Islet precursor cell (in vitro differentiated cells): ENCODE measurements around the gene CCDC27.

Experiments used
- DNase-seq: peaks from one replicate; pipeline ENCODE4 v3.0.0-alpha.2; 2018

CCDC27 gene

DNA sequence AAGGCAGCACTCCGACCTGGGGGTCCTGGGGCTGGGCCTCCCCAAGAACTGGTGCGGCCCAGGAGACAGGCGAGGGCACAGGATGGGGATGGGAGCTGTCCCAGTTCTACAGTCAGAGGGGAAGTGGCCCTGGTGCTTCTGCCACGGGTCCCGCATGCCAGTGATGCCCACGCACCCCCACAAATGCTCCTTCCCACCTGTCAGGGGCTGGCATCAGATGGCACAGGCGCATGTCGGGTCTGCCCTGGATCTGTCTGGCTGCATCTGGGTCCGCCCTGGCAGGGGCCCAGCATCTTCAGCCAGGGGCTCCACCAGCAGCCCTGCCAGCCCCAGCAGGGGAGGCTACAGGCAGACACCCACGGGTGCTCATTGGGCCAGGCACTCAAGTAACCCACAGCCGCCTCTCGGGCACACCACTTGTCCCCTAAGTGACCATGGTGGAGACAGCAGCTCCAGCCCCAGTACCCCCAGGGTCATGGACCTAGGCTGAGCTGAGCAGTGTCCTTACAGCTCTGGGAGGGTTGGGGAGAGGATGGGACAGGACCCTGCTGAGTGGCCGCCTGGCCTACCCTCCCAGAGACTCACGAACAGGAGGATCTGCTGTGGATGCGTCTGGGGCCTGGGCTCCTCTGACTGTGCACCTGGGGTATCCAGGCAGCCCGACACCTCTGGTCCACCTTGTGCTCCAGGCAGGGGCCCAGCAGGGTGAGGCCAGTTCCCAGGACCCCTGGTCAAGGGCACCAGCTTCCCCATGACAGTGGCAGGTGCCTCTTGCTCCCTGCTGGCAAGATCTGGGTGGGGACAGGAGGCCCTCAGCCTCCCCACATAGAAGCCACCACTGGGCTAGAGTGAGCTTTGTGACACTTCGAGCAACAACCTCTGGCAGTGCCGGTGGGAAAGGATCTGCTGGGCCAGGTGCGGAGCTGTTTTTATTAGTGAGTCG, 25.7 kb downstream of the CCDC27 start:
- DNase-seq: no peak

DNA sequence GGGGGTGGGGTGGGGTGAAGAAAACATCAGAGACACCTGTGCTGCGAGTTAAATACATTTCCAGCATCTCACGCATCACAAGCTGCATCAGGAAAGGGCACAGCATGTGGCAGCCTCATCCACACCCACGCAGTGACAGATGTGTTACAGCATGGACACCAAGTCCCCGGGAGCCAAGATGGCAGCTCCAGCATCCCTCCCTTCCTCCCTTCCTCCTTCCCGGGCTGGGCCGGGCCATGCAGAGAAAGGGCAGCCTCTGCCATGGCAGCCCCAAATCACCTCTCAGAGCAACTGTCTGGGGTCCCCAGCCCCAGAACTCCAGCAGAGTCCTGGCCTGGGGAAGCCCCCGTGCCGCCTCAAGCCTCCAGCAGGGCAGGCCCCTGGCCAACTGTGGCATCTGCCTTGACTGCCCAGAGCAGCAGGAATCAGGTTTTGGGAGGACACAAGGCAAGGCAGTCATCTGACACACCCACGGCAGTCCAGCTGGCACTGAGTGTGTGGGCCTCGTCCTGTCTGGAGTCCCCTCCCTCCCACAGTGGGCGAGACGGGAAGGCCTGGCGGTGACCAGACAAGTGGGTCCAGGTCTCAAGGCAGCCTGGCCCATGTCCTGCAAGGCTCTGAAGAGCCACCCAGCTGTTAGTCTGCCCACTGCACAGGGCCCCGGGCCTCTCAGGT, 26.5 kb downstream of the CCDC27 start:
- DNase-seq: no peak

DNA sequence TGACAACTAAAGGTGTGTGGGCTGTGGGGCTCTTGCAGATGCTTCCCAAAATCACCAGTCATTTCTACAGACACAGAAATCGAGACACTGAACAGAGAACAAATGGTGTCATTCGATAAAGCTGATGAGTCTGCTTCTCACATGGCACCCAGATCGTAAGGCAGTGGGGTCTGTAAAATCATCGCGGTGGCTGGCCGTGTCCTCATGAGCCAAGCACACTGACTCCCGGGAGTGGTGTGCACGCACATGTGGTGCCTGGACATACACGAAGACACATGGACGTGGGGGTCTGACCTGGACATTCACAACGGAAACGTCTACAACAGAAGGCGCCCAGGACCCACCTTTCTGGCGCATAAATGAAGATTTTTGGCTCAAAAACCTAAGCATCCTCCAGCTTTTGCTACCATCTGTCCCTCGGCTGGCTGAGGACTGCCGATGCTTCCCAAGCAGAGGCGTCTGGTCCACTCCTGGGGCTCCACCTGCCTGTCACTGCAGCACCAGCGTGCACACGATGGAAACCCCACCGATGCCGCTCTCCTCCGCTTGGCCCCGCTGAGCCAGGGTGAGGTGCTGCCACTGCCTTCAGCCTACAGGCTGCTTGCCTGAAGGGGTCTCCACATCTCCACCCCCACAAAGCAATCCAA, 27.1 kb downstream of the CCDC27 start:
- no peak for DNase-seq

DNA sequence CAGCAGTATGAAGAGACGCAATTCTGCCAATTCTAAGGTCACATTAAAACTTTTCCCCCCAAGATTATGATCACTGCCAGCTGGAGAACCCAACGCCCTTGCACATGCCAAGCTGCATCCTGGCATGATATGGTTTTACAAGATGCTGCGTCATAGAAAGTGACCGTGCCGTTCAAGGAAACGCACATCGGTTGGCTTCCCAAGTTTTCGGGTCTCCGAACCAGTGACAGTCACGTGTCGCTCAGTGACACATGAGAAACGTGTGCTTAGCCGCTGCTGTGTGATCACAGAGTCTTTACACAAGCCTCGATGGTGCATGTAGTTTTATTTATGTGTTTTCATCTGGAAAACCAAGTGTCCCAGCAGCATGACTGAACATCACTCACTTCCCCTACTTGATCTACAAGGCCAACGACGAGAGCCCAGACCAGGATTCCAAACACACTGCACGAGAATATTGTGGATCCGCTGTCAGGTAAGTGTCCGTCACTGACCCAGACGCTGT, 27.7 kb downstream of the CCDC27 start:
- DNase-seq: no peak

DNA sequence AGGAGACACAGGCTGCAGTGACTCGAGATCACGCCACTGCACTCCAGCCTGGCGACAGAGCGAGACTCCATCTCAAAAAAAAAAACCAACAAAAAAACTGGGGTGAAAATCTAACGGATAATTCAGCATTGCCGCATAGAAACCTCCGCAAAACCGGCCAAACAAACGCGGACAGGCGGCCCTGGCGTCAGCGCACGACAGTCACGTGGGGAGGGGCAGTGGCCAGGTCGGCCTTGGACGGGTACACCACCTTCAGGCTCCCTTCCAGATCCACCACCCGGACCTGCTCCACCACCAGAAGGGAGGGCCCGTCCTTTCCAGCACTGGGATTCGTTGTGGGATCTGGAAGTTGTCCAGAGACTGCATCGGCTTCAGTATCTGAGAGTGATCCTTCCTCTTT, 28.7 kb downstream of the CCDC27 start:
- no peak for DNase-seq

DNA sequence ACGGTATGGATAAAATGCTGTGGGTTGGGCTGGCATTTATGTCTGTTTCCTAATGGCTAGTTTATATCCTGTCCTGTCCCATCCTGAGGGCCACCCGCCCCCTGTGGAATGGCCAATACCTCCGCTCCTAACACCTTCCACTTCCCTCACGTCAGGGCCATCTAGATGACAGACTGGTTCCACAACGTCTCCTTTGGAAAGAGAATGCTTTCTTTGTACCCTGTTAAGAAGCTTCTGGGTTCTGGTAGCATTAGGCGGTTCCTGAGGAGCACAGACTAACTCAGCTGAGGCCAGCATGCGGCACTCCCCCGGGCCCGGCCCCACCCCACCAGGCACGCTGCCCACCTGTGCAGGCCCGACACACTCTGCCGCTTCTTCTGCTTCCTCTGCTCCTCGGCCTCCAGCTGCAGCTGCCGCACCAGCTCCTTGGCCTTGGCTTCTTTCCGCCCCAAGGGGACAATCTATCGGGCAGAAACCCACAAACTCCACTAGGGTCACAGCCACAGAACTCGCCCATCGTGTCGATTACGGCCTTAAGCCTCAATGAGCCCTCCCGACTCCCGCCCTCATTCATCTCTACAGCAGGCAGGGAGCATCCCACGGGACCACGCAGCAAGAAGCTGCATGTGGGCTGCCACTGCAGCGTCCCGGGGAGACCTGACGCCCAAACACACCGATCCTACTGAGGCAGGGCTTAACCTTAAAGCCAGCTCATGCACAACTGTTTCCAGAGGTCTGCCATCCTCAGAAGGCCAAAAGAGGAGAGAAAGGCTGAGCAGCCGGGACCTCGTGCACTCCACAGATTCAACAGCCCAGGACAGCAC, 31.6 kb downstream of the CCDC27 start:
- no peak for DNase-seq

DNA sequence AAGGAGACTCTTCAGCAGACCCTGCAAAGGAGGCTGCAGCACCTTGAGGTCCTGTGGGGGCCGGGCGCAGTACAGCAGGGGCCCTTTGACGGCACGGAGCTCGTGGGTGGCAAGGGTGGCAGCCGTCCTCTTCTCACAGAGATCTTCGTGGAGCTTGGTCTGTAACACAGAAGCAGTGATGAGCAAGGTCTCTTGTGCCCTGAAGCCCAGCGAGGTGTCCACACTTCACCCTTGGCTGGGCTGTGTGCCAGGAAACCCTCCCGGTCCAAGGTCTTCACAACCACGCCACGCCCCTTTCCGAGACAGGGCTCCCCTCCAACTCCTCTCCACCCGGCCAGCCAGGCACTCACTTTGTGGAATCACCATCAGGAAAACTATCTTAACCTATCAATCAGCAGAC, 32.8 kb downstream of the CCDC27 start:
- no peak for DNase-seq

DNA sequence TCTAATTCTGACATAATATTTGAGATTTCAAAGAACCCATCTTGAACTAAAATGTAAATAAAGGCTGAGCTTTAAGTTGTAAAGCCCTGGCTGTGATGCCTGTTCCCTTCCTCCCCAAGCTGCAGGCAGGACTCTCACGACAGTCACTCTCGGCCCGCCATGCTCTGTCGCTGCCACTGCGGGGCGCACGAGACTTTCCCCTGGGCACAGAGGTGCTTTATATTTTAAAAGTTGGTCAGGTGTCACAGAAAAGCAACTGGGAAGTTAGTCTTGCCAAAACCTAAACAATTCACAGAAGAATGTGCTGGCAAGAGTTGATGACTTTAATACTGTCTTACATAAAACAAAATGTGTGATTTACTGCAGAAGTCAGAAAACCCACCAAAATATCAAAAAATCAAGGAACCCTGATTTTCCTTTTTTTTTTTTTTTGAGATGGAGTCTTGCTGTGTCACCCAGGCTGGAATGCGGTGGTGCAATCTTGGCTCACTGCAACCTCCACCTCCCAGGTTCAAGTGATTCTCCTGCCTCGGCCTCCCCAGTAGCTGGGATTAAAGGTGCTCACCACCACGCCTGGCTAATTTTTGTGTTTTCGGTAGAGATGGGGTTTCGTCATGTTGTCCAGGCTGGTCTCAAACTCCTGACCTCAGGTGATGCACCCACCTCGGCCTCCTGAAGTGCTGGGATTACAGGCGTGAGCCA, 33.4 kb downstream of the CCDC27 start:
- DNase-seq: no peak

DNA sequence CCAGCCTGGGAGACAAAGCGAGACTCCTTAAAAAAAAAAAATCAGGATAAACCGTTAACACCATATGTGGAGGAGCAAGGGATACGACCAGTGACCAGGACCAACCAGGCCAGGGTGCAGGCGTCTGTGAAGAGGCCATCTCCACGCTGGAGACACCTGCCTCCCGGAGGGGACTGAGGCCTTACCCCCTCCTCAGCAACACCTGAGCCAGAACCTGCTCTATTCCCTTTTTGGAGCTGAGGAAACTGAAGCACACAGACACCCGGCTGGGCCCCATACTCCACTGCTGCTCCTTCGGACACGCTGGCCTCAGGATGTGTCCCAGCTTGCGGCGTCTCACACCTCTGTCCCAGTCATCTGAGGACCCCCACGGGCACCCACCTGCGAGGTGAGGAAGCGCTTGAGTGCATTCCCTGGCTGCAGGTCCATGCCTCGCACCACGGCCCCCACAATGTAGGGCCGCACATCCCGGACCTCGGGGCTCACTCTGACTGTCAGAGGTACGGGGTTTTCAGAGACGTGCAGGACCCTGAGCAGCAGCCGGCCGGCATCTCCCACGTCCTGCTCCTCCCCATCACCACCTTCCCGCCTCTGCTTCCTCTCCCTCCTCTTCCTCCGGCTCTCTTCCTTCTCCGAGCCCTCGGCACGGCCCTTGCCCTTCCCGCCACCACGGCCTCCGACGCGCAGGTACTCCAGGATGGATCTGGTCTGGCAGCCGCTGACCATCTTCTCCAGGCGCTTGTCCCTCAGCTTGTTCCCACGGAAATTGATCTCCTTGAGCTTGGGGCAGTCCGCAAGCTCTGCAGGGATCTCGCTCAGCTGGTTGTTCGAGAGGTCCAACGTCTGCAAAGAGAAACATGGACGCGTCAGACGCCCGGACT, 34.5 kb downstream of the CCDC27 start:
- no peak for DNase-seq

DNA sequence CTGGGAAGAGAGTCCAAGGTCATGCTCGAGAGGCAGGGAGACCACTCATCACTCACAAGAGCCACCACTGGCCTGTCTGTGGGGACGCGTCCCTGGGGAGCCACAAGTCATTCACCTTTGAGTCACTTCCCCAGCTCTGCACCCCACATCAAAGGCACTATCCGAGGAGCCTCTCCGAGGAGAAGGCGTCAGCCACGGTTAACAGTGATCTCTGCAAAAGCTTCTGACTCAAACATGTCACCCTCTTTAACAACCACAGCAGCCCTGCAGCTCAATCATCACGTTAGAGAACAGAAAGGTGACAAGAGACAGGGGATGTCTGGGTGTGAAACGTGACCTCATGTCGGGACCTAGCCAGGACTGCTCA, 35.1 kb downstream of the CCDC27 start:
- DNase-seq: no peak

DNA sequence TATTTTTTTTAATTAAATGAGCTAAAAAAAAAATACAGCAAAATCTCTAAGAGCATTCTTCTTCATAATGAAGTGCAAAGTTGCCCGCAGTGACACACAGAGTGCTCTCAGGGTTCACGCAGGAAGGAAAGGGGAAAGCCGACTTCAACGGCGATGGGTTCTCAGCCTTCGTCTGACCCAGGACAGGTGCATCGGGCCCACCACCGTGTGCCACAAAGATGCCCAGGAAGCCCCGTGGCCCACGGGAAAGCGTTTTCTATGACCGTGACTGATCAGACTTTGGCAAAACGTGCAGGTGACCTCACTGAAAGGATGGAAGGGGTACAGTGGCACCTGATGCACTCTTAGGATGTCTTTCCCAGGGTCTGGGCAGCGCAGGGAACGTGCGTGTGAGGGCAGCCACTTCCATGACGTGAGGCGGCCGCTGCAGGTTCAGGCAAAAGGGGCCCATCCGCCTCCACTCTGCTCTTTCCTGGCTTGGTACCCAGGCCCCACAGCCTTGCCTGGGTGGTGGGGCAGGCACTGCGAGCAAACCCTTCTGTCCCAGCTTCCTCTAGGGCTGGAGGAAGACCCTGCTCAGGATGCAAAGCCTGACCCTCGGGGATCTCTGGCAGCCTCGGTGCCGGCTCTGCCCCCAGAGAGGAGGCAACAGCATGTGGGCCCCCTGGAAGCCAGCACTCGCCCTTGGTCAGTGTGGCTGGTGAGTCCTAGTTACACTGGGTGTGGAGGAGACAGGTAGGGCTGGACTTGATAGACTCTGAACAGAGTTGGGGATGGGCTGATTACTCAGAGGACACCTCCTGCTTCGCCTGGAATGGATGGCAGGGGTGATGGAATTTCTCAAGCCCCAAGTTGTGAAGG, 35.7 kb downstream of the CCDC27 start:
- DNase-seq: no peak

DNA sequence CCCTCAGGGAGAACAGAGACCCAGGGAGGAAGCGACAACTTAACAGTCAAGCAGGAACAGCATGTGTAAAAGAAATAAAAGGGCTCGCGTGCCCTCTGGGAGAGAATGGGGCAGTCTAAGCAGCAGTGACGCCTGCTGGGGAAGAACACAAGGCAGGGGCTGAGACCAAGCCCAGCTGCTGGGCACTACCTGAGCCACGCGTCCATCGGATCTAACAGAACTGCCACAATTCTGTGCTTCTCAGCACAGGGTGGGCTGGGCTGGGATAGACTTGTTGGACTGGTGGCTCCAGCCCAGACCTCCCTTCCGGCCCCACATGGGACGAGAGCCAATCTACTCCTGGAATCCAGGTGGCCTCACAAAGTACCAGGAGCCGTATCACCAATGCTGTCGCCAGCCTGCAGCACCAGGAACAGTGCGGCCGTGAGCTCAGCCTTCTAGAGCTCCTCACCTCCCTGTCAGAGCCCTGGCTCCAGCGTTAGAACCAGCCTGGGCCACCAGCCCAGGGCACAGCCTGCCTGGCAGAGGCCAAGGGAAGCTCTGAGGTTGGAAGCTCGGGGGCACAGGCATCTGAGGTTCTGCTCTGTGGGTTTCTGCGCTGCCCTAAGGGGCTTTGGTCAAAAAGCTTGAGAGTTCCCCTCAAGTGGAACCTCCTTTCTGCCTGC, 36.6 kb downstream of the CCDC27 start:
- DNase-seq: no peak

DNA sequence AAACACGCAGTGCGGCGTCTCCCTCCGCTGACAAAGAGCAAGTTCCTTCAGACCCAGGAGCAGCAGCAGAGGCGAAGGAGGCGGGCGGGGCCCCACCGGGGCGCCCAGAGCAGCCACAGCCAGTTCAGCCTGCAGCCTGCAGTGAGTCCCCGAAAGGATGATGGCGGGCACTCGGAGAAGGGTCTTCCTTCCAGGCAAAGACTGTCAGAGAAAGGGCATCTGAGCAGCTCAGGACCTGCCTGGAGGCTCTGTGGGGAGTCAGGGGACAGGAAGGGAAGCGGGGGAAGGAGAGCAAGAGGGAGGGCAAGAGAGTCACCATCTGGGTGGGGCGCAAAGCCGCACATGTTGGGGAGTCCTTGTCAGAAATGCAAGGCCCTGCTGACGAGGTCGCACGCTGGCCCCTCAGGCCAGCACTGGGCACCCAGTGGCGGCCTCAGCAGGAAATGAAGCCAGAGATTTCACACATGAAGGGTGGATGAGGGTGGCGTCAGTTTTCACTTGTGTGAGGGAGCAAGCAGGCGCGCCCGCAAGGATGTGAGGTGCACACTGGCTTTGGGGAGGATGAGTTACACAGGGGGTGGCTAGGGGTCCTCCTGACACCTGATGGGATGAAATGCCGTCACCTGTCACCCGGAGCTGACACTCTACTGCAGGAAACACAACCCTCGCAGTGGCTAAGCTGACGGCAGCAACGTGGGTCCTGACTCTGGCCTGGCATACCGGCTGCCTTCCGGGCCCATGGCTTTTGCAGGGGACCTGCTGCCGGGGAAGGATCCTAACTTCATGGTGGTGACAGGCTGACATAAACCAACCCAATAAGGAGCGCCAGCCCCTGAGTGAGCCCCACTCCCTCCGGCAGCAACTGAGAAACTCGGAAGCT, 37.4 kb downstream of the CCDC27 start:
- no peak for DNase-seq

DNA sequence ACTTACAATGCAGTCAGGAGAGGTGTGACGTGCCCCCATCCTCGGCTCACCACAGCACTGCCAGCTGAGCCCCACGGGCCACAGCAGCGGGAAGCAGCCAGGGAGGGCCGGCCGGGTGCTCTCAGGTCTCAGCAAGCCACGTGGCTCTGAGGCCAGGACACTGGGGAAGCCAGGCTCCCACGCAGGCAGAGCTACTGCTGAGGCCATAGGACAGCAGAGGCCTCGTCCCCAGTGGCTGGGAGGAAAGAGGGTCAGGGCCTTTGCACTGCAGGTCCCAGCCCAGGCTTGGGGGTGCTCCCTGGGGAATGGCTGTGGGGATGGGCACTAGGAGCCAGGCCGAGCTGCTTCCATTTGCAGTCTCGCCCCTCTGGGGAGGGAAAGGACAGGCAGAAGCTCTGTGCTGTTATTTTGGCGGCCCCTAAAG, 38.3 kb downstream of the CCDC27 start:
- peak; percentile 57 for DNase-seq

DNA sequence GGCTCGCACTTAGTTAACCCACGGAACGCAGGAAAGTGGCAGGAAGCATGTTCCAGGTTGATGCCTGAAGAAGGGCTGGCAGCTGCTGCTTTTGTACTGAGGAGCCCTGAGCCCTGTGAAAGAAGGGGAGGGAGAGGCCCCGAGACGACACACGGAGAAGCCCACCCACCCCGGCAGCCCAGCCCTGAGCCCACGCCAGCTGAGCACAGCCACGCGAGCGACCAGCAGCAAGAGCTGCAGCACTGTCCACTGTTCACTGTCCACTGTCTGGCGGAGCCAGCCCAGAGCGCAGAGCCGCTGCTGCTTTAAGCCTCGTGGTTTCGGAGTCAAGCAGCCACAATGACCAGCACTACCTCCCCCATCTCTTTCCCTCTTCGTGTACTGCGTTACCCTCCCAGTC, 38.7 kb downstream of the CCDC27 start:
- DNase-seq: no peak

DNA sequence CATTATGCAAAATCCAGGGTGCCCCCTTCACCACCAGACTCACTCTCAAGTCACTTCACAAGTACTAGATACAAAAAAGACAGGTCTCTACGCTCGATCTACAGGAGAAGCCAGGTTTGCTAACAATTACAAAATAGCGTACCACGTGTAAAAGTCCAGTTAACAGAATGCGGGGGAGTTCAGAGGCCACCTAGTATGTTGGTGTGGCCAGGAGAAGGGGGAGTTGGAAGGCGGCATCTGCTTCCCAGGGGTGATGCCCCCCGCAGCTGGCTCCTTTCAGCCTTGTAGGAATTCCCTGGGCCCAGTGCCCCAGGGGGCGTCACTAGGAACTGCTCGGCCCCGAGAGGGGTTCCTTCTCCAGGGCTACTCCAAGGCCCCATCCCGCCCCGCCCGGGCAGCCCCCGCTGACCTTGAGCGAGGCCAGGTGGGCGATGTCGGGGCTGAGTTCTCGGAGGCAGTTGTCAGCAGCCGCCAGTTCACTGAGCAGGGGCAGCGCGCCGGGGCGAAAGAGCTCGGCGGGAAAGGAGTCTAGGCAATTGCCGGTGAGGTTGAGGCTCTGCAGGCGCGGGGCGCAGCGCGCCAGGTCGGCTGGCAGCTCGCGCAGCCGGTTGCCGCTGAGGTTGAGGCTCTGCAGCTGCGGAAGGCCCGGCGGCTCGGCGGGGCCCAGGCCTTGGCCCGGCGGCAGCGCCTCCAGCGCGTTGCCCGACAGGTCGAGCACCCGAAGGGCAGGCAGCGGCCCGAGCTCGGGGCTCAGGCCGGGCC, 43.4 kb downstream of the CCDC27 start:
- no peak for DNase-seq

DNA sequence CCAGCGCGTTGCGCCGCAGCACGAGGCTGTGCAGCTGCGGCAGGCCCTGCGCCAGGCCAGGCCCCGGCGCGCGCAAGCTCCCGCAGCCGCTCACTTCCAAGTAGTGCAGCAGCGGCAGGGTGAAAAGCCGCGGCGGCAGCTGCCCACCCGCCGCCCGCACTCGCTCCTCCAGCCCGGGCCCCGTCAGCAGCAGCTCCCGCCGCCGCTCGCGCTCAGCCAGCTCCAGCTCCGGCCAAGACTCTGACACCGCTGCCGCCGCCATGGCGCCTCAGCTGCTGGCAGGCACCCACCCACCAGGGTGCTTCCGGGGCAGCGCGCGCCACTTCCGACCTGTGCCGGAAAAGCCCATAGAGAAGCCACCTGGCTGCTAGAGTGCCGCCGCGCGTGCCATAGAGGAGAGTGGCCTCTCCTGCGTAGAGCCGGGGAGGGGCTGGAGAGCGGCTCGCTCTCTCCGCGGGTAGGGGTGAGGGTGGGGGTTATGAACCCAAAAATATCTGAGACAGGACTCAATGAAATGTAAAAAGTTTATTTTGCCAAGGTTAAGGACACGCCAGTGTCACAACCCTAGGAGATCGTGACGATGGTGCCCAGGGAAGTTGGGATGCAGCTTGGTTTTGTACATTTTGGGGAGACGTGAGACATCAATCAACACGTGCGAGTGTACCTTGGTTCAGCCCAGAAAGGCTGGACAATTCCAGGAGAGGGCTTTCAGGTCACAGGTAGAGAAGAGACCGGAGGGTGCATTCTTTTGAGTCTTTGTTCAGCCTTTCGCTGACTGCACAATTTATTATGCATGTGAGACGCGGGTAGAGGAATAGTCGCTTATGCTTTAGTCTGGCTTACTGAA, 44.2 kb downstream of the CCDC27 start, which contains the start of gene LRRC47:
TSS of gene LRRC47 (minus strand) at position 284 of the 847 bp plus-strand sequence. CDS start at position 262, 22 bp downstream.
- DNase-seq: peak; percentile 96
